HCT116 (cell line): ENCODE data around the gene RBKS. TPM values are rescaled to one million over a fixed set of nuclear protein-coding genes. Genes with fewer than 3 reads are reported as not detected.

Experiments used
- ATAC-seq: fragments of 200-7000 bp; cut with Tn5 transposase; 2 replicates; pipeline ENCODE4 v1.9.1; 2020; ENCODE audit warnings: mild to moderate bottlenecking, moderate library complexity
- BruUV-seq: library from RNA; stranded (reverse); fragments of 400-500 nt; replicated peaks from 2 replicates; lab custom pipeline; 2021; lab: Mats Ljungman, UMichigan
- CTCF ChIA-PET: fragments of 300-600 bp; sonication (Branson Sonifier 250); formaldehyde crosslinking; loops from one replicate; lab custom pipeline; 2021; ENCODE audit warnings: antibody characterized with exemption; lab: Charles Lee
- POLR2A ChIA-PET: fragments of 300-600, 350-600 bp; sonication (Branson Sonifier 250); formaldehyde crosslinking; loops from one replicate; lab custom pipeline; 2021; ENCODE audit warnings: antibody characterized with exemption; lab: Charles Lee
- RAD21 ChIA-PET, 2 experiments: fragments of 300-600 bp; sonication (Branson Sonifier 250); formaldehyde crosslinking; loops; one replicate each; lab custom pipeline; 2023; ENCODE audit warnings: low total read pairs in 2 of 2; ENCODE audit not compliant: uncharacterized antibody in 2 of 2, unreplicated experiment in 2 of 2, low non-redundant PET in 1 of 2; lab: Charles Lee
- DNase-seq: peaks from one replicate; pipeline ENCODE4 v3.0.0-alpha.2; 2010; ENCODE audit warnings: low read depth, low spot score
- H2AFZ ChIP-seq: fragments of 200-600 bp; shearing (Covaris generic), sonication (generic); 2 replicates; pipeline ENCODE4 v1.6.1; 2017; ENCODE audit warnings: low read depth, mixed run types, mixed read lengths, antibody characterized with exemption, low read length; ENCODE audit not compliant: poor library complexity, severe bottlenecking
- H3K27ac ChIP-seq: 2 replicates; pipeline ENCODE4 v1.5.1; 2012; ENCODE audit warnings: low read depth, low read length
- H3K27me3 ChIP-seq: fragments of 200-600 bp; sonication (generic); 2 replicates; pipeline ENCODE4 v1.6.1; 2016; ENCODE audit warnings: mixed run types, low read length, mixed read lengths; ENCODE audit not compliant: insufficient read depth
- H3K36me3 ChIP-seq, 2 experiments: fragments of 200-500 bp in 1 of 2; fragments of 200-600 bp in 1 of 2; sonication (Bioruptor generic) in 1 of 2; sonication (generic) in 1 of 2; 2 replicates each; pipeline versions ENCODE4 v1.5.1 to v1.6.1; 2014 to 2016; ENCODE audit warnings: low read length in 2 of 2, inconsistent platforms in 1 of 2, mixed read lengths in 1 of 2, mixed run types in 1 of 2; ENCODE audit not compliant: insufficient read depth in 2 of 2, control insufficient read depth in 1 of 2
- H3K4me1 ChIP-seq, 2 experiments: fragments of 200-600 bp in 1 of 2; sonication (generic) in 1 of 2; 2 replicates each; pipeline versions ENCODE4 v1.5.1 to v1.6.1; 2012 to 2017; ENCODE audit warnings: low read length in 2 of 2, inconsistent platforms in 1 of 2, mild to moderate bottlenecking in 1 of 2, mixed read lengths in 1 of 2, mixed run types in 1 of 2, moderate library complexity in 1 of 2; ENCODE audit not compliant: insufficient read depth in 2 of 2, control insufficient read depth in 1 of 2
- H3K4me2 ChIP-seq: fragments of 200-600 bp; sonication (generic); 2 replicates; pipeline ENCODE4 v1.6.1; 2017; ENCODE audit warnings: mixed run types, low read length, mixed read lengths
- H3K4me3 ChIP-seq, 2 experiments: fragments of 200-600 bp in 1 of 2; sonication (generic) in 1 of 2; replicated peaks in 1 of 2; 2 replicates each; pipeline ENCODE4 v1.5.1; 2011 to 2016; ENCODE audit warnings: low read length in 2 of 2, control low read depth in 1 of 2, low read depth in 1 of 2, mild to moderate bottlenecking in 1 of 2, mixed read lengths in 1 of 2, mixed run types in 1 of 2
- H3K79me2 ChIP-seq: fragments of 200-600 bp; sonication (generic); 2 replicates; pipeline ENCODE4 v1.6.1; 2017; ENCODE audit warnings: mild to moderate bottlenecking, mixed run types, low read length, moderate library complexity, mixed read lengths; ENCODE audit not compliant: insufficient read depth
- H3K9ac ChIP-seq: fragments of 200-600 bp; sonication (generic); 2 replicates; pipeline ENCODE4 v1.6.1; 2016; ENCODE audit warnings: low read length, mixed read lengths
- H3K9me2 ChIP-seq: fragments of 200-600 bp; sonication (generic), shearing (Covaris generic); 2 replicates; pipeline ENCODE4 v1.6.1; 2017; ENCODE audit warnings: mixed run types, mild to moderate bottlenecking, moderate library complexity; ENCODE audit not compliant: insufficient read depth
- H3K9me3 ChIP-seq, 2 experiments: fragments of 200-500 bp in 1 of 2; fragments of 200-600 bp in 1 of 2; sonication (Bioruptor generic) in 1 of 2; sonication (generic) in 1 of 2; 2 replicates each; pipeline ENCODE4 v1.6.1; 2014 to 2017; ENCODE audit warnings: low read length in 2 of 2, mixed read lengths in 2 of 2, inconsistent platforms in 1 of 2, low read depth in 1 of 2, mild to moderate bottlenecking in 1 of 2, mixed run types in 1 of 2, moderate library complexity in 1 of 2; ENCODE audit not compliant: control insufficient read depth in 1 of 2, insufficient read depth in 1 of 2
- H4K20me1 ChIP-seq: fragments of 200-600 bp; sonication (generic), shearing (Covaris generic); 2 replicates; pipeline ENCODE4 v1.6.1; 2017; ENCODE audit warnings: mixed run types, mild to moderate bottlenecking, moderate library complexity; ENCODE audit not compliant: insufficient read depth
- CEBPB ChIP-seq: IDR thresholded peaks from 2 replicates; pipeline ENCODE4 v1.6.1; 2012; ENCODE audit warnings: low read depth
- EGR1 ChIP-seq: IDR thresholded peaks from 2 replicates; pipeline ENCODE4 v1.6.1; 2012; ENCODE audit warnings: low read depth
- JUND ChIP-seq: IDR thresholded peaks from 2 replicates; pipeline ENCODE4 v1.6.1; 2012
- POLR2AphosphoS5 ChIP-seq: IDR thresholded peaks from 2 replicates; pipeline ENCODE4 v1.6.1; 2011; ENCODE audit warnings: mild to moderate bottlenecking, low read depth, low read length, moderate library complexity
- YY1 ChIP-seq: IDR thresholded peaks from 2 replicates; pipeline ENCODE4 v1.6.1; 2011; ENCODE audit warnings: low read length, low read depth, moderate library complexity, mild to moderate bottlenecking; ENCODE audit not compliant: insufficient replicate concordance; ENCODE audit errors: extremely low read depth
- intact Hi-C: fragments of 100-400 bp; cut with micrococcal nuclease; formaldehyde crosslinking; loops from 2 replicates; pipeline ENCODE4 v1.10.0; 2022
- total RNA-seq: library from RNA; stranded (reverse); gene quantifications from one replicate; pipeline ENCODE4 v1.2.1, GENCODE V29; 2021; ENCODE audit not compliant: unreplicated experiment
- TF ChIP-seq, protein P1 (sequence below): IDR thresholded peaks from 2 replicates; pipeline ENCODE4 v1.6.1; 2012
- TF ChIP-seq, protein P2 (sequence below): IDR thresholded peaks from 2 replicates; pipeline ENCODE4 v1.6.1; 2011; ENCODE audit warnings: mild to moderate bottlenecking, low read length, moderate library complexity; ENCODE audit not compliant: insufficient replicate concordance; ENCODE audit errors: extremely low read depth

The RBKS gene
- total RNA-seq, 1 experiment from 2014 or later = 2.4 TPM

DNA sequence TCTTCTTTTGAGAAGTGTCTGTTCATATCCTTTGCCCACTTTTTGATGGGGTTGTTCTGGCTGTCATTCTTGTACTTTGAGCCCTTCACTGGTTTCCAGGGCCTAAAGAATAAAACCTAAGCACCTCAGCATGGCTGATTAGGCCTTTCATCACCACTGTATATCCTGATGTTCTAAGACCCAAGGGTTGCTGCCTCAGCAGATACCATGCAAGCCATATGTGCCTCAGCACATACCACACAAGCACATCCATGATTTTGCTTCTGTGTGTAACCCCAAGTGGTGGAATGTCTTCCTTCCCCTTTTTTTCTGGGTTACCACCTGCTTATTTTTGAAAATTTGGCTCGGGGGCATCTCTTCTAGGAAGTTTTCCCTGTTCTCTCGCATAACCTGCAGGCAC is 11.4 kb downstream of the RBKS start:
- H3K4me2 ChIP-seq = no peak overlapping the region
- H3K4me3 ChIP-seq = no peak overlapping the region
- TF ChIP-seq, protein P1, sequence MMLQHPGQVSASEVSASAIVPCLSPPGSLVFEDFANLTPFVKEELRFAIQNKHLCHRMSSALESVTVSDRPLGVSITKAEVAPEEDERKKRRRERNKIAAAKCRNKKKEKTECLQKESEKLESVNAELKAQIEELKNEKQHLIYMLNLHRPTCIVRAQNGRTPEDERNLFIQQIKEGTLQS = no peak
- TF ChIP-seq CEBPB (no peak), JUND (no peak), EGR1 (no peak)
- TF ChIP-seq, protein P2, sequence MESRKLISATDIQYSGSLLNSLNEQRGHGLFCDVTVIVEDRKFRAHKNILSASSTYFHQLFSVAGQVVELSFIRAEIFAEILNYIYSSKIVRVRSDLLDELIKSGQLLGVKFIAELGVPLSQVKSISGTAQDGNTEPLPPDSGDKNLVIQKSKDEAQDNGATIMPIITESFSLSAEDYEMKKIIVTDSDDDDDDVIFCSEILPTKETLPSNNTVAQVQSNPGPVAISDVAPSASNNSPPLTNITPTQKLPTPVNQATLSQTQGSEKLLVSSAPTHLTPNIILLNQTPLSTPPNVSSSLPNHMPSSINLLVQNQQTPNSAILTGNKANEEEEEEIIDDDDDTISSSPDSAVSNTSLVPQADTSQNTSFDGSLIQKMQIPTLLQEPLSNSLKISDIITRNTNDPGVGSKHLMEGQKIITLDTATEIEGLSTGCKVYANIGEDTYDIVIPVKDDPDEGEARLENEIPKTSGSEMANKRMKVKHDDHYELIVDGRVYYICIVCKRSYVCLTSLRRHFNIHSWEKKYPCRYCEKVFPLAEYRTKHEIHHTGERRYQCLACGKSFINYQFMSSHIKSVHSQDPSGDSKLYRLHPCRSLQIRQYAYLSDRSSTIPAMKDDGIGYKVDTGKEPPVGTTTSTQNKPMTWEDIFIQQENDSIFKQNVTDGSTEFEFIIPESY = no peak
- ATAC-seq (no peak), DNase-seq (no peak)
- no peaks in the 10 kb centered on the region for H3K4me1 ChIP-seq
- H3K9me3 ChIP-seq = peaks cover 0 to 9% of the 10 kb centered on the region in 2 experiments; a peak in 1 of 4 replicates
- no peaks in the 10 kb centered on the region for H3K79me2 ChIP-seq
- H4K20me1 ChIP-seq = no peaks in the 10 kb centered on the region
- no peaks in the 10 kb centered on the region for H3K27me3 ChIP-seq
- ChIA-PET POLR2A (no interaction called here), CTCF (no interaction called here), RAD21 (no interaction called here)
- no peaks in the 10 kb centered on the region for H3K36me3 ChIP-seq
- no peak overlapping the region for H2AFZ ChIP-seq
- no peaks in the 10 kb centered on the region for H3K9me2 ChIP-seq
- intact Hi-C loops = no loop called here
- BruUV-seq = no TSS peak
- H3K27ac ChIP-seq = no peak overlapping the region
- no peak overlapping the region for H3K9ac ChIP-seq

DNA sequence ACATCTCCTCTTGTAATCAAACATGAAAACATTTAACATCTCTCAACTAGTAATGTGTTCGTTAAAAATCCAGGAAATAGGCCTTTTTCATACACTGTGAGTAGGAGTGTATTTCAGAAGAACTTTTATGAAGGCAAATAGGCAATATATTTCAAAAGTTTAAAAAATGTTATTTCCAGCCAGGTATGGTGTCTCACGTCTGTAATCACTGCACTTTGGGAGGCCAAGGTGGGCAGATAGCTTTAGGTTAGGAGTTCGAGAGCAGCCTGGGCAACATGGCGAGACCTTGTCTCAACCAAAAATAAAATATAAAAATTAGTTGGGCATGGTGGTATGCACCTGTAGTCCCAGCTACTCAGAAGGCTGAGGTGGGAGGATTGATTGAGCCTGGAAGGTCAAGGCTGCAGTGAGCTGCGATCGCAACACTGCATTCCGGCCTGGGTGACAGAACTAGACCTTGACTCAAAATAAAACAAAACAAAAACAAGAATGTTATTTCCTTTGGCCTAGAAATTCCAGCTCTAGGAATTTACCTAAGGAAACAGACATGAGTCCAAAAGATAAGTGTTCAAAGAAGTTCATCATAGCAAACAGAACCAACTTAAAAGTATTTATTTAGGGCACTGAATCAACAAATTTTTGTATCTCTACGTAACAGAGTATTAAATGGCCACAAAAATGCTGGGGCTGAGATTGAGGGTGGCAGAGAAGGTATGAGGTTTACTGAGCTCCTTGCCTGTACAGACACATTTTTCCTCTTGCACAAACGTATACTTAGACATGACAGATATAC is 14.9 kb downstream of the RBKS start:
- no peak overlapping the region for H3K27ac ChIP-seq
- POLR2A ChIA-PET = no interaction called here

More for the DNA sequence above, 14.9 kb downstream of the RBKS start:
- no peak overlapping the region for H3K9ac ChIP-seq
- H3K4me2 ChIP-seq = no peak overlapping the region
- H3K4me3 ChIP-seq = no peak overlapping the region
- ChIA-PET RAD21 (no interaction called here), CTCF (no interaction called here)
- no peak for TF ChIP-seq POLR2AphosphoS5
- TF ChIP-seq, protein P2 = no peak
- no peak for TF ChIP-seq EGR1
- no peak for TF ChIP-seq YY1
- no peaks in the 10 kb centered on the region for H3K79me2 ChIP-seq
- H2AFZ ChIP-seq = no peak overlapping the region
- intact Hi-C loops = no loop called here
- no peaks in the 10 kb centered on the region for H4K20me1 ChIP-seq
- peaks cover 0 to 5% of the 10 kb centered on the region in 2 experiments; a peak in 2 of 4 replicates for H3K4me1 ChIP-seq
- BruUV-seq = no TSS peak
- no peak for ATAC-seq
- H3K9me3 ChIP-seq = peaks cover 0 to 9% of the 10 kb centered on the region in 2 experiments; a peak in 1 of 4 replicates
- H3K27me3 ChIP-seq = no peaks in the 10 kb centered on the region
- H3K36me3 ChIP-seq = no peaks in the 10 kb centered on the region
- H3K9me2 ChIP-seq = no peaks in the 10 kb centered on the region
- no peak for DNase-seq
